Caco-2 (cell line): ENCODE results near the gene SLC43A2. TPM values are rescaled to one million over a fixed set of nuclear protein-coding genes. Genes with fewer than 3 reads are reported as not detected.

Experiments used
- BruUV-seq: library from RNA; stranded (reverse); fragments of 400-500 nt; replicated peaks from 2 replicates; lab custom pipeline; 2021; lab: Mats Ljungman, UMichigan
- CTCF ChIA-PET: fragments of 300-600 bp; sonication (Branson Sonifier 250); formaldehyde crosslinking; loops from one replicate; lab custom pipeline; 2022; ENCODE audit warnings: antibody characterized with exemption; lab: Charles Lee
- POLR2A ChIA-PET: fragments of 300-600 bp; sonication (Branson Sonifier 250); formaldehyde crosslinking; loops from one replicate; lab custom pipeline; 2022; ENCODE audit warnings: antibody characterized with exemption; lab: Charles Lee
- DNase-seq, 2 experiments: peaks; one replicate each; pipeline versions ENCODE4 v3.0.0 to v3.0.0-alpha.2; 2020 to 2022
- H3K27me3 ChIP-seq: replicated peaks from 2 replicates; pipeline ENCODE4 v1.6.0; 2011; ENCODE audit warnings: low read length; ENCODE audit not compliant: control insufficient read depth, insufficient read depth
- H3K36me3 ChIP-seq: 2 replicates; pipeline ENCODE4 v1.5.1; 2011; ENCODE audit warnings: low read length; ENCODE audit not compliant: control insufficient read depth, insufficient read depth
- H3K4me1 ChIP-seq: fragments of 250-450 bp; sonication (Bioruptor Pico); 2 replicates; pipeline ENCODE4 v1.5.1; 2020; ENCODE audit warnings: mild to moderate bottlenecking
- H3K4me3 ChIP-seq: 2 replicates; pipeline ENCODE4 v1.5.1; 2011; ENCODE audit warnings: low read depth, mild to moderate bottlenecking, control low read depth, low read length
- H3K9me3 ChIP-seq: fragments of 250-450 bp; sonication (Bioruptor Pico); 2 replicates; pipeline ENCODE4 v1.5.1; 2020; ENCODE audit warnings: mild to moderate bottlenecking, moderate library complexity
- H3K27ac Mint-ChIP-seq: one replicate; pipeline ENCODE4 v1.8.0; 2022; ENCODE audit warnings: mixed read lengths; ENCODE audit not compliant: unreplicated experiment
- H3K27me3 Mint-ChIP-seq: one replicate; pipeline ENCODE4 v1.8.0; 2022; ENCODE audit warnings: mixed read lengths; ENCODE audit not compliant: insufficient read depth, unreplicated experiment
- H3K36me3 Mint-ChIP-seq: one replicate; pipeline ENCODE4 v1.8.0; 2022; ENCODE audit warnings: mild to moderate bottlenecking, mixed read lengths; ENCODE audit not compliant: insufficient read depth, unreplicated experiment
- H3K4me1 Mint-ChIP-seq: one replicate; pipeline ENCODE4 v1.8.0; 2022; ENCODE audit warnings: low read depth, mixed read lengths; ENCODE audit not compliant: unreplicated experiment
- H3K4me3 Mint-ChIP-seq: one replicate; pipeline ENCODE4 v1.8.0; 2022; ENCODE audit warnings: mild to moderate bottlenecking, moderate library complexity, mixed read lengths; ENCODE audit not compliant: unreplicated experiment
- H3K9me3 Mint-ChIP-seq: one replicate; pipeline ENCODE4 v1.8.0; 2022; ENCODE audit warnings: mixed read lengths; ENCODE audit not compliant: unreplicated experiment
- intact Hi-C: fragments of 100-400 bp; cut with micrococcal nuclease; formaldehyde crosslinking; loops from one replicate; pipeline ENCODE4 v1.10.0; 2022; ENCODE audit not compliant: unreplicated experiment
- total RNA-seq: library from RNA; stranded (reverse); gene quantifications from 2 replicates; pipeline ENCODE4 v1.2.3, GENCODE V29; 2022
- TF ChIP-seq, protein P1 (sequence below), 2 experiments: fragments of 200-600 bp in 1 of 2; IDR thresholded peaks; 1 replicate in 1 of 2; 2 replicates in 1 of 2; pipeline versions ENCODE4 v1.5.1 to v1.8.0; 2011 to 2022; ENCODE audit warnings: antibody characterized with exemption in 1 of 2, control low read depth in 1 of 2, inconsistent platforms in 1 of 2, low read depth in 1 of 2, low read length in 1 of 2, mild to moderate bottlenecking in 1 of 2, moderate library complexity in 1 of 2; ENCODE audit not compliant: insufficient read depth in 1 of 2, severe bottlenecking in 1 of 2, unreplicated experiment in 1 of 2

SLC43A2 gene
- total RNA-seq, 1 experiment from 2014 or later: 33.9 TPM

DNA sequence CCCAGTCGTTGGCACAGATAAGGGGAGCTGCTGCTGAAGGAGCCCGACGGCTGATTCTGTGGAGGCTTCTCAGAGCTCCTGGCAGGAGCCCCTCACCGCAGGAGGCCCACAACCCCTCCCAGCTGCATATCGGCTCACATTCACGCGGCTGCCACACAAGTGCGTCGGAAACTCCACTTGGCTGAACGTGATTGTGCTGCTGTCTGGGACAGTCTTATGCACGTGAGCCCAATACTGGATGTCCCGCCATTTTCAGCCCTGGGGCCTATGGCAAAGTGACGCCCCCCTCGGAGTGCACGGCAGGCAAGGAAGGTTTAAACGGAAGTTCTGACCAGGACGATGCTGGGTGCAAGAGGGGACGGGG lies 57.3 kb downstream of the SLC43A2 start:
- Histone ChIP-seq H3K9me3 (no peaks in the 10 kb centered on the region), H3K27me3 (no peaks in the 10 kb centered on the region), H3K36me3 (no peaks in the 10 kb centered on the region), H3K4me3 (no peak overlapping the region), H3K4me1 (no peaks in the 10 kb centered on the region)
- no peaks in the 10 kb centered on the region for H3K27me3 Mint-ChIP-seq
- H3K4me3 Mint-ChIP-seq: no peak overlapping the region
- POLR2A ChIA-PET: interaction anchor here (0.5 kb wide), 1 partner anchor 9 kb away, joined by 3 read pairs; the partner anchor contains the start of gene PITPNA
- no TSS peak for BruUV-seq
- TF ChIP-seq, protein P1, sequence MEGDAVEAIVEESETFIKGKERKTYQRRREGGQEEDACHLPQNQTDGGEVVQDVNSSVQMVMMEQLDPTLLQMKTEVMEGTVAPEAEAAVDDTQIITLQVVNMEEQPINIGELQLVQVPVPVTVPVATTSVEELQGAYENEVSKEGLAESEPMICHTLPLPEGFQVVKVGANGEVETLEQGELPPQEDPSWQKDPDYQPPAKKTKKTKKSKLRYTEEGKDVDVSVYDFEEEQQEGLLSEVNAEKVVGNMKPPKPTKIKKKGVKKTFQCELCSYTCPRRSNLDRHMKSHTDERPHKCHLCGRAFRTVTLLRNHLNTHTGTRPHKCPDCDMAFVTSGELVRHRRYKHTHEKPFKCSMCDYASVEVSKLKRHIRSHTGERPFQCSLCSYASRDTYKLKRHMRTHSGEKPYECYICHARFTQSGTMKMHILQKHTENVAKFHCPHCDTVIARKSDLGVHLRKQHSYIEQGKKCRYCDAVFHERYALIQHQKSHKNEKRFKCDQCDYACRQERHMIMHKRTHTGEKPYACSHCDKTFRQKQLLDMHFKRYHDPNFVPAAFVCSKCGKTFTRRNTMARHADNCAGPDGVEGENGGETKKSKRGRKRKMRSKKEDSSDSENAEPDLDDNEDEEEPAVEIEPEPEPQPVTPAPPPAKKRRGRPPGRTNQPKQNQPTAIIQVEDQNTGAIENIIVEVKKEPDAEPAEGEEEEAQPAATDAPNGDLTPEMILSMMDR (IDR thresholded peaks at IDR 0.05; ENCODE audit: insufficient read depth in 1 of 2, low read depth in 1 of 2, low read length in 1 of 2, severe bottlenecking in 1 of 2, unreplicated experiment in 1 of 2): no peak
- CTCF ChIA-PET: interaction anchor here (0.9 to 3.7 kb wide), 2 partner anchors 58 to 59 kb away, joined by 5 to 109 read pairs; partner anchors contain the start of gene SLC43A2
- H3K27ac Mint-ChIP-seq: no peak overlapping the region
- H3K36me3 Mint-ChIP-seq: peaks cover 12% of the 10 kb centered on the region
- H3K4me1 Mint-ChIP-seq: peaks cover 6% of the 10 kb centered on the region
- H3K9me3 Mint-ChIP-seq: no peaks in the 10 kb centered on the region
- intact Hi-C loops: no loop called here
- no peak for DNase-seq

DNA sequence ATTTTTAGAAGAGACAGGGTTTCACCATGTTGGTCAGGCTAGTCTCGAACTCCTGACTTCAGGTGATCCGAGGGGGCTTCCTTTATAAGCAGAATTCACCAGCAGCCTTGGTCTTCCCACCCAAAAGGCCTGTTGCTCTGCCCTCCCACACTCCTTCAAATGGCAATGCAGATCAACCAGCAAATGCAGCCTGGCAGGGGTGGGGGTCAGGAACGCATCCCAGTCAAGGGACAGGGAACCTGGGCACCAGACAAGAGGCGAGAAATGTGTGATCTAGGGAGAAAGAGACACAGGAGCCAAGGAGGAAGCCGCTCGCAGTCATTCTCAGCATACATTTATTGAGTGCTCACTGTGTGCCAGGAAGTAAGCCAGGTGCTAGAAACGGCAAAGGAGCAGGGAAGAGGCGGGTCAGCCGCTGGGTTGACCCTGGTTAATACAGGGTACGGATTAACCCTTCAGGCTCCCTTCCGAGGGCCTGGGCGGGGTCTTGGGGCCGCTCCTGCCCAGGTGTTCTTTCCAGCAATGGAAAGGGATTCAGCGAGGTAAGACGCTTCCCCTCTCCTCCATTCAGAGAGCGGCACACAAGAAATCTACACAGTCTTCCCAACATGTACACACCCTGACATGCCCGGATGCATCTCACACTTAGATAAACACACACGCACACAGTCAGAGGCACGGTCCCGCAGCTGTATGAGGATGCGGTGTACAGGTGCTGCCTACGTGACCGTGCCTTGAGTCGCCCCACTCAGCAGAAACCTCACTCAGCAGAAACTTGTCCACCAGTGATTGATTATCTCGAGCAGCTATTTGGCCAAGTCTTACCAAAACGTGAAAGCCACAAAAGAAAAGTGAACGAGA lies 59.5 kb downstream of the SLC43A2 start:
- no peak overlapping the region for H3K4me3 ChIP-seq
- Mint-ChIP-seq H3K4me3 (no peak overlapping the region), H3K9me3 (no peaks in the 10 kb centered on the region), H3K27me3 (no peaks in the 10 kb centered on the region), H3K4me1 (peaks cover 9% of the 10 kb centered on the region), H3K27ac (no peak overlapping the region), H3K36me3 (peaks cover 12% of the 10 kb centered on the region)
- H3K27me3 ChIP-seq: no peaks in the 10 kb centered on the region
- H3K4me1 ChIP-seq: peaks cover 3% of the 10 kb centered on the region; the same call in 1 of the 2 replicates
- intact Hi-C loops: no loop called here
- no peak for DNase-seq
- TF ChIP-seq, protein P1 (IDR thresholded peaks at IDR 0.05; ENCODE audit: insufficient read depth in 1 of 2, low read depth in 1 of 2, low read length in 1 of 2, severe bottlenecking in 1 of 2, unreplicated experiment in 1 of 2): no peak
- H3K36me3 ChIP-seq: no peaks in the 10 kb centered on the region
- ChIA-PET CTCF (interaction anchor here (1.2 kb wide), 1 partner anchor 61 kb away, joined by 12 read pairs; no protein-coding TSS in a partner anchor), POLR2A (no interaction called here)
- no TSS peak for BruUV-seq
- H3K9me3 ChIP-seq: no peaks in the 10 kb centered on the region

DNA sequence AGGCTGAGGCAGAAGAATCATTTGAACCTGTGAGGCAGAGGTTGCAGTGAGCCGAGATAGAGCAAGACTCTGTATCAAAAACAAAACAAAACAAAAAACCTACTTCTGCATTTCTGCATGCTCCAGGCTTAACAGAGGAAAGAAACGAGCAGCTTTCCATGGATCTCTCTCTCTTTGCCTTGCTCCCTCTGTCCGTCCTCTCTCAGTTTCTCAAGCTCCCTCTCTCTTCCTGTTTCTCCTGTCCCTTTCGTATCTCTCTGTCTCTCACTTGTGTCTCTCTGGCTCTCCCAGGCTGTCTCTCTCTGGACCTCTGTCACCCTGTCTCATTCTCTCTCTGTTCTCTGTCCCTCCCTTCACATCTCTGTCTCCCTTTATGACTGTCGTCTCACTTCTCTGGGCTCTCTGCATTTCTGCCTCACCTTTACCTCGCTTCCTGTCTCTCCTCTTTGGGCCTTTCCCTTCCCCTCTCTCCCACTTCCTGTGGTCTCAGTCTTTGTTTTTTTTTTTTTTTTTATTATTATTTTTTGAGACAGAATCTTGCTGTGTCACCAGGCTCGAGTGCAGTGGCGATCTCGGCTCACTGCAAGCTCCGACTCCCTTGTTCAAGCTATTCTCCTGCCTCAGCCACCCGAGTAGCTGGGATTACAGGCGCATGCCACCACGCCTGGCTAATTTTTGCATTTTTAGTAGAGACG lies 62.0 kb downstream of the SLC43A2 start:
- no peak for DNase-seq
- CTCF ChIA-PET: interaction anchor here (1.0 kb wide), 1 partner anchor 63 kb away, joined by 3 read pairs; no protein-coding TSS in a partner anchor
- Histone ChIP-seq H3K9me3 (no peaks in the 10 kb centered on the region), H3K36me3 (no peaks in the 10 kb centered on the region), H3K27me3 (no peaks in the 10 kb centered on the region), H3K4me3 (no peak overlapping the region), H3K4me1 (peaks cover 8% of the 10 kb centered on the region; the same call in 1 of the 2 replicates)
- H3K36me3 Mint-ChIP-seq: peaks cover 16% of the 10 kb centered on the region
- no peaks in the 10 kb centered on the region for H3K9me3 Mint-ChIP-seq
- intact Hi-C loops: no loop called here
- H3K4me1 Mint-ChIP-seq: peaks cover 20% of the 10 kb centered on the region
- H3K27ac Mint-ChIP-seq: peak overlapping the region; percentile 14
- no peaks in the 10 kb centered on the region for H3K27me3 Mint-ChIP-seq
- POLR2A ChIA-PET: interaction anchor here (0.6 kb wide), 1 partner anchor 145 kb away, joined by 4 read pairs; no protein-coding TSS in a partner anchor
- TF ChIP-seq, protein P1 (IDR thresholded peaks at IDR 0.05; ENCODE audit: insufficient read depth in 1 of 2, low read depth in 1 of 2, low read length in 1 of 2, severe bottlenecking in 1 of 2, unreplicated experiment in 1 of 2): no peak
- no TSS peak for BruUV-seq
- H3K4me3 Mint-ChIP-seq: no peak overlapping the region
